ENCODE data around the gene TREML4. TPM values are rescaled to one million over a fixed set of nuclear protein-coding genes. Genes with fewer than 3 reads are reported as not detected.

TREML4 gene
- total RNA-seq = not detected in 2 replicates

GRCh38 chr6:41228096-41228495 is at the start of gene TREML4:
TSS of gene TREML4 (plus strand) at chr6:41228349. CDS start at chr6:41228428, 79 bp downstream.

GRCh38 chr6:41200901-41201763 is 27.0 kb upstream of the TREML4 start, which contains the start of gene TREML2:
TSS of gene TREML2 (minus strand) at chr6:41201149. CDS start at chr6:41201008, 141 bp downstream.

GRCh38 chr6:41286544-41287346 is 58.6 kb downstream of the TREML4 start, which contains the start of gene TREM1:
TSS of gene TREM1 (minus strand) at chr6:41286682. CDS start at chr6:41286655, 27 bp downstream.

Other genes with a start within 250 kb of the TREML4 start
- gene UNC5CL, start 189.1 kb upstream of the TREML4 start, total RNA-seq = under 0.01 and 0.26 TPM in 2 replicates
- not detected in 2 replicates for gene TSPO2, start 185.9 kb upstream of the TREML4 start, total RNA-seq
- gene APOBEC2, start 175.1 kb upstream of the TREML4 start, total RNA-seq = not detected in 2 replicates
- 12.5 and 17.2 TPM in 2 replicates for gene OARD1, start 156.0 kb upstream of the TREML4 start, total RNA-seq
- 11.2 and 13.2 TPM in 2 replicates for gene NFYA, start 155.4 kb upstream of the TREML4 start, total RNA-seq
- not detected in 2 replicates for gene TREML1, start 74.0 kb upstream of the TREML4 start, total RNA-seq
- 0.09 TPM in 1 of 2 replicates, not detected in the other for gene TREM2, start 65.2 kb upstream of the TREML4 start, total RNA-seq
- under 0.01 TPM in 1 of 2 replicates, not detected in the other for gene TREML2, start 27.2 kb upstream of the TREML4 start, total RNA-seq
- gene TREM1, start 58.3 kb downstream of the TREML4 start, total RNA-seq = 0.16 TPM in 1 of 2 replicates, not detected in the other
- not detected in 2 replicates for gene NCR2, start 107.3 kb downstream of the TREML4 start, total RNA-seq

All from bronchial smooth muscle cell (primary cell).